Measurements from ENCODE around the gene ORAI3. TPM values are rescaled to one million over a fixed set of nuclear protein-coding genes. Genes with fewer than 3 reads are reported as not detected.
A peak's percentile ranks its signal among the peaks of the same experiment; 100 is the strongest.

Gene ORAI3
- total and polyA plus RNA-seq, 2 of the 13 experiments (the other 11 are each of a cell fraction or from before 2014, with no cell fraction given) = 11.4 to 32.0 TPM

- TF ChIP-seq ZNF709 (CRISPR knock-in tag; IDR thresholded peaks at IDR 0.05) = no peak
- peak; percentile 33; the same call in 1 of the 2 replicates for TF ChIP-seq FOSL2 (CRISPR knock-in tag; IDR thresholded peaks at IDR 0.05)
- TF ChIP-seq TP53 (CRISPR knock-in tag; conservative IDR thresholded peaks at IDR 0.05) = no peak
- peak; percentile 50 for TF ChIP-seq ZSCAN21 (CRISPR knock-in tag; IDR thresholded peaks at IDR 0.05; ENCODE audit: borderline replicate concordance)
- peak; percentile 86 for TF ChIP-seq ZNF574 (CRISPR knock-in tag; IDR thresholded peaks at IDR 0.05)
- 0 out of 2 replicates have a peak, but pooled peaks have one; percentile 47 for TF ChIP-seq ZNF556 (CRISPR knock-in tag; IDR thresholded peaks at IDR 0.05; ENCODE audit: borderline replicate concordance)
- TF ChIP-seq SRY (CRISPR knock-in tag; IDR thresholded peaks at IDR 0.05) = peak; percentile 54; the same call in 1 of the 2 replicates
- no peak for TF ChIP-seq SOX6 (IDR thresholded peaks at IDR 0.05)
- peak; percentile 47; the same call in 1 of the 2 replicates for TF ChIP-seq SOX6 (CRISPR knock-in tag; IDR thresholded peaks at IDR 0.05)
- TF ChIP-seq, protein P1, sequence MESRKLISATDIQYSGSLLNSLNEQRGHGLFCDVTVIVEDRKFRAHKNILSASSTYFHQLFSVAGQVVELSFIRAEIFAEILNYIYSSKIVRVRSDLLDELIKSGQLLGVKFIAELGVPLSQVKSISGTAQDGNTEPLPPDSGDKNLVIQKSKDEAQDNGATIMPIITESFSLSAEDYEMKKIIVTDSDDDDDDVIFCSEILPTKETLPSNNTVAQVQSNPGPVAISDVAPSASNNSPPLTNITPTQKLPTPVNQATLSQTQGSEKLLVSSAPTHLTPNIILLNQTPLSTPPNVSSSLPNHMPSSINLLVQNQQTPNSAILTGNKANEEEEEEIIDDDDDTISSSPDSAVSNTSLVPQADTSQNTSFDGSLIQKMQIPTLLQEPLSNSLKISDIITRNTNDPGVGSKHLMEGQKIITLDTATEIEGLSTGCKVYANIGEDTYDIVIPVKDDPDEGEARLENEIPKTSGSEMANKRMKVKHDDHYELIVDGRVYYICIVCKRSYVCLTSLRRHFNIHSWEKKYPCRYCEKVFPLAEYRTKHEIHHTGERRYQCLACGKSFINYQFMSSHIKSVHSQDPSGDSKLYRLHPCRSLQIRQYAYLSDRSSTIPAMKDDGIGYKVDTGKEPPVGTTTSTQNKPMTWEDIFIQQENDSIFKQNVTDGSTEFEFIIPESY (CRISPR knock-in tag; IDR thresholded peaks at IDR 0.05) = peak; percentile 88
- TF ChIP-seq IRF2 (CRISPR knock-in tag; IDR thresholded peaks at IDR 0.05) = peak; percentile 54
- peak; percentile 36; the same call in 1 of the 2 replicates for TF ChIP-seq JUN (CRISPR knock-in tag; IDR thresholded peaks at IDR 0.05)
- TF ChIP-seq, protein P2, sequence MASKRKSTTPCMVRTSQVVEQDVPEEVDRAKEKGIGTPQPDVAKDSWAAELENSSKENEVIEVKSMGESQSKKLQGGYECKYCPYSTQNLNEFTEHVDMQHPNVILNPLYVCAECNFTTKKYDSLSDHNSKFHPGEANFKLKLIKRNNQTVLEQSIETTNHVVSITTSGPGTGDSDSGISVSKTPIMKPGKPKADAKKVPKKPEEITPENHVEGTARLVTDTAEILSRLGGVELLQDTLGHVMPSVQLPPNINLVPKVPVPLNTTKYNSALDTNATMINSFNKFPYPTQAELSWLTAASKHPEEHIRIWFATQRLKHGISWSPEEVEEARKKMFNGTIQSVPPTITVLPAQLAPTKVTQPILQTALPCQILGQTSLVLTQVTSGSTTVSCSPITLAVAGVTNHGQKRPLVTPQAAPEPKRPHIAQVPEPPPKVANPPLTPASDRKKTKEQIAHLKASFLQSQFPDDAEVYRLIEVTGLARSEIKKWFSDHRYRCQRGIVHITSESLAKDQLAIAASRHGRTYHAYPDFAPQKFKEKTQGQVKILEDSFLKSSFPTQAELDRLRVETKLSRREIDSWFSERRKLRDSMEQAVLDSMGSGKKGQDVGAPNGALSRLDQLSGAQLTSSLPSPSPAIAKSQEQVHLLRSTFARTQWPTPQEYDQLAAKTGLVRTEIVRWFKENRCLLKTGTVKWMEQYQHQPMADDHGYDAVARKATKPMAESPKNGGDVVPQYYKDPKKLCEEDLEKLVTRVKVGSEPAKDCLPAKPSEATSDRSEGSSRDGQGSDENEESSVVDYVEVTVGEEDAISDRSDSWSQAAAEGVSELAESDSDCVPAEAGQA (IDR thresholded peaks at IDR 0.05; ENCODE audit: low read depth) = no peak
- TF ChIP-seq, protein P2 (CRISPR knock-in tag; IDR thresholded peaks at IDR 0.05; ENCODE audit: borderline replicate concordance) = no peak
- no peak for TF ChIP-seq ZNF678 (CRISPR knock-in tag; IDR thresholded peaks at IDR 0.05)
- TF ChIP-seq, protein P3, sequence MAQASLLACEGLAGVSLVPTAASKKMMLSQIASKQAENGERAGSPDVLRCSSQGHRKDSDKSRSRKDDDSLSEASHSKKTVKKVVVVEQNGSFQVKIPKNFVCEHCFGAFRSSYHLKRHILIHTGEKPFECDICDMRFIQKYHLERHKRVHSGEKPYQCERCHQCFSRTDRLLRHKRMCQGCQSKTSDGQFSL (CRISPR knock-in tag; IDR thresholded peaks at IDR 0.05) = 0 out of 2 replicates have a peak, but pooled peaks have one; percentile 33
- TF ChIP-seq DNMT1 (CRISPR knock-in tag; IDR thresholded peaks at IDR 0.05) = peak; percentile 41; the same call in 1 of the 2 replicates
Observed at GRCh38 chr16:30953511-30954124, 4.8 kb downstream of the ORAI3 start (continued).
